DND-41 (cell line): Measurements from ENCODE around the gene MRPL44.

Source experiments
- ATAC-seq: fragments of 200-7000 bp; cut with Tn5 transposase; 3 replicates; pipeline ENCODE4 v1.9.1; 2021; ENCODE audit warnings: low read depth; ENCODE audit not compliant: insufficient read depth
- DNase-seq: peaks from one replicate; pipeline ENCODE4 v3.0.0-alpha.2; 2020
- H2AFZ ChIP-seq: 2 replicates; pipeline ENCODE4 v1.6.0; 2012; ENCODE audit warnings: low read depth, low read length
- H3K27ac ChIP-seq: 2 replicates; pipeline ENCODE4 v1.5.1; 2012; ENCODE audit warnings: low read length, inconsistent platforms
- H3K27me3 ChIP-seq: fragments of 200-600 bp; sonication (generic); 2 replicates; pipeline ENCODE4 v1.6.0; 2012; ENCODE audit warnings: low read length, mild to moderate bottlenecking, inconsistent platforms; ENCODE audit not compliant: insufficient read depth, poor library complexity
- H3K36me3 ChIP-seq: 2 replicates; pipeline ENCODE4 v1.5.1; 2012; ENCODE audit warnings: low read length, inconsistent platforms; ENCODE audit not compliant: insufficient read depth
- H3K4me1 ChIP-seq: 2 replicates; pipeline ENCODE4 v1.5.1; 2012; ENCODE audit warnings: mild to moderate bottlenecking, low read length; ENCODE audit not compliant: insufficient read depth
- H3K4me2 ChIP-seq: 2 replicates; pipeline ENCODE4 v1.6.0; 2012; ENCODE audit warnings: mild to moderate bottlenecking, moderate library complexity, low read length, inconsistent platforms; ENCODE audit not compliant: insufficient read depth
- H3K4me3 ChIP-seq, 2 experiments: fragments of 200-600 bp in 1 of 2; shearing (Covaris generic) in 1 of 2; 2 replicates each; pipeline ENCODE4 v1.5.1; 2012 to 2016; ENCODE audit warnings: inconsistent platforms in 2 of 2, low read length in 2 of 2, mild to moderate bottlenecking in 2 of 2, low read depth in 1 of 2, moderate library complexity in 1 of 2
- H3K79me2 ChIP-seq: 2 replicates; pipeline ENCODE4 v1.6.0; 2012; ENCODE audit warnings: low read length, inconsistent platforms; ENCODE audit not compliant: insufficient read depth
- H3K9ac ChIP-seq: 2 replicates; pipeline ENCODE4 v1.6.0; 2012; ENCODE audit warnings: low read depth, mild to moderate bottlenecking, inconsistent platforms, low read length, moderate library complexity
- H3K9me3 ChIP-seq: 2 replicates; pipeline ENCODE4 v1.5.1; 2012; ENCODE audit warnings: low read length, moderate library complexity, mild to moderate bottlenecking, inconsistent platforms; ENCODE audit not compliant: insufficient read depth, severe bottlenecking
- H4K20me1 ChIP-seq: 2 replicates; pipeline ENCODE4 v1.6.0; 2012; ENCODE audit warnings: low read length; ENCODE audit not compliant: insufficient read depth
- EZH2 ChIP-seq: IDR thresholded peaks from 3 replicates; pipeline ENCODE4 v1.6.1; 2012; ENCODE audit warnings: borderline replicate concordance, low read depth, mild to moderate bottlenecking, moderate library complexity, low read length, inconsistent platforms; ENCODE audit not compliant: severe bottlenecking
- TF ChIP-seq, protein P1 (sequence below): IDR thresholded peaks from 2 replicates; pipeline ENCODE4 v1.5.1; 2012; ENCODE audit warnings: borderline replicate concordance, low read length, moderate library complexity, mild to moderate bottlenecking; ENCODE audit not compliant: poor library complexity, severe bottlenecking; ENCODE audit errors: extremely low read depth

The MRPL44 gene

DNA sequence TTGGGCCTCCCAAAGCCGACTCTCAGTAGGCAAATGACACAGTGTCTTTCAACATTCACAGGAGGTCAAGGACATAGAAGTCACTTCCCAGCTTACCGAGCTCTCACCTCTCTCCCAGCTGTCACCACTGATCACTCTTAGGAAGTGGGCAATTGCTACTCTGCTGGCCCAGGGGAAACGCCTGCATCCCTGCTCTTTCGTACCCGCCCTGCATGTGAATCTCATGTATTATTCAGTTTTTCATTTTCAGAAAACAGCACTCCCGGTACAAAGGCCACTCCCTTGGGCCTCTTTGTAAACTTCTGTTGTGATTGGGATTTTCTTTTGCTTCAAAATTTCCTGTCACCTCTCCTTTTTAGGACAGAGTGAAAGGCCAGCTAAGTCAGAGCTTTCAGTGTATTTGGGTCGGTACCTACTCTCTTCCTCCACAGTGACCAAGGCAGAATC is 15.4 kb downstream of the MRPL44 start:
- Histone ChIP-seq H3K27ac (no peak overlapping the region), H3K27me3 (no peaks in the 10 kb centered on the region), H3K36me3 (peaks cover 7% of the 10 kb centered on the region; the same call in 1 of the 2 replicates), H4K20me1 (no peaks in the 10 kb centered on the region), H3K9me3 (no peaks in the 10 kb centered on the region), H3K9ac (no peak overlapping the region), H3K79me2 (no peaks in the 10 kb centered on the region), H3K4me1 (no peaks in the 10 kb centered on the region), H3K4me2 (no peak overlapping the region), H3K4me3 (no peak overlapping the region), H2AFZ (no peak overlapping the region)
- TF ChIP-seq, protein P1, sequence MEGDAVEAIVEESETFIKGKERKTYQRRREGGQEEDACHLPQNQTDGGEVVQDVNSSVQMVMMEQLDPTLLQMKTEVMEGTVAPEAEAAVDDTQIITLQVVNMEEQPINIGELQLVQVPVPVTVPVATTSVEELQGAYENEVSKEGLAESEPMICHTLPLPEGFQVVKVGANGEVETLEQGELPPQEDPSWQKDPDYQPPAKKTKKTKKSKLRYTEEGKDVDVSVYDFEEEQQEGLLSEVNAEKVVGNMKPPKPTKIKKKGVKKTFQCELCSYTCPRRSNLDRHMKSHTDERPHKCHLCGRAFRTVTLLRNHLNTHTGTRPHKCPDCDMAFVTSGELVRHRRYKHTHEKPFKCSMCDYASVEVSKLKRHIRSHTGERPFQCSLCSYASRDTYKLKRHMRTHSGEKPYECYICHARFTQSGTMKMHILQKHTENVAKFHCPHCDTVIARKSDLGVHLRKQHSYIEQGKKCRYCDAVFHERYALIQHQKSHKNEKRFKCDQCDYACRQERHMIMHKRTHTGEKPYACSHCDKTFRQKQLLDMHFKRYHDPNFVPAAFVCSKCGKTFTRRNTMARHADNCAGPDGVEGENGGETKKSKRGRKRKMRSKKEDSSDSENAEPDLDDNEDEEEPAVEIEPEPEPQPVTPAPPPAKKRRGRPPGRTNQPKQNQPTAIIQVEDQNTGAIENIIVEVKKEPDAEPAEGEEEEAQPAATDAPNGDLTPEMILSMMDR: no peak
- no peak for TF ChIP-seq EZH2
- ATAC-seq (no peak), DNase-seq (no peak)

DNA sequence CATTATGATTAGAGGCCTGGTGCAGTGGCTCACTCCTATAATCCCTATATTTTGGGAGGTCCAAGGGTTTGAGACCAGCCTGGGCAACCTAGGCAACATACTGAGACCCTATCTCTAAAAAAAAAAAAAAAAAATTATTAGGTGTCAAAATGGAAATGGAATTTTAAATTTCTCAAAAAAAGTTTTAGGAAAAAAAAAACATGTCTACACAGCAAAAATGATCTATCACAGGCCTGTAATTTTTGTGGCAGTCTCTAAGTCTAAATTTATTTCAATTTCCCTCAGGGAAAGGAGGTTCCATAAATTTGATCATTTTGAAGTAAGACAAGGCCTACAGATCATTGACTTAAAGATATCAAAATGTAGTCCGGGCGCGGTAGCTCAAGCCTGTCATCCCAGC is 16.3 kb downstream of the MRPL44 start:
- no peak for DNase-seq
- no peak overlapping the region for H3K27ac ChIP-seq

DNA sequence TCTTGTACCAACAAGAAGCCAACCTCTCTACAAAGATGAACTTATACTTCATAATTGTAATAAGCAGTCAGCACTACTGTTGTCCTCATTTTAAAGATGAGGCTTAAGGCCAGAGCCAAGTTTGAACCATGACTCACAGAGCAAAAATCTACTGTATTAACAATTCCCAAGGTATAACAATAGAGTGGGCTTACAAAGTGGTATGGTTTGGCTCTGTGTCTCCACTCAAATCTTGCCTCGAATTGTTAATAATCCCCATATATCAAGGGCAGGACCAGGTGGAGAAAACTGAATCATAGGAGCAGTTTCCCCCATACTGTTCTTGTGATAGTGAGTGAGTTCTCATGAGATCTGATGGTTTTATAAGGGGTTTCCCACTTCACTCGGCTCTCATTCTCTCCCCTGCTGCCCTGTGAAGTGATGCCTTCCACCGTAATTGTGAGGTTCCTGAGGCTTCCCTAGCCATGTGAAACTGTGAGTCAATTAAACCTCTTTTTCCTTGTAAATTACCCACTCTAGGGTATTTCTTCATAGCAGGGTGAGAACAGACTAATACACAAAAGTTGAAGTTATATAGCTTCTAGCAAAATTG is 19.5 kb downstream of the MRPL44 start:
- Histone ChIP-seq H3K27me3 (no peaks in the 10 kb centered on the region), H3K4me1 (no peaks in the 10 kb centered on the region), H3K27ac (no peak overlapping the region), H3K9me3 (no peaks in the 10 kb centered on the region), H3K4me2 (no peak overlapping the region), H3K79me2 (no peaks in the 10 kb centered on the region), H3K9ac (no peak overlapping the region), H2AFZ (no peak overlapping the region), H4K20me1 (no peaks in the 10 kb centered on the region), H3K4me3 (no peak overlapping the region), H3K36me3 (no peaks in the 10 kb centered on the region)
- TF ChIP-seq EZH2: no peak
- TF ChIP-seq, protein P1: no peak
- no peak for ATAC-seq
- no peak for DNase-seq

More for the DNA sequence above, 16.3 kb downstream of the MRPL44 start:
- H3K4me1 ChIP-seq: no peaks in the 10 kb centered on the region
- TF ChIP-seq, protein P1: no peak
- TF ChIP-seq EZH2: no peak
- ATAC-seq: no peak
- no peak overlapping the region for H3K4me2 ChIP-seq
- no peaks in the 10 kb centered on the region; the same call in 1 of the 2 replicates for H3K36me3 ChIP-seq
- H3K79me2 ChIP-seq: no peaks in the 10 kb centered on the region
- H3K4me3 ChIP-seq: no peak overlapping the region
- H3K9ac ChIP-seq: no peak overlapping the region
- no peaks in the 10 kb centered on the region for H4K20me1 ChIP-seq
- no peaks in the 10 kb centered on the region for H3K9me3 ChIP-seq
- H3K27me3 ChIP-seq: no peaks in the 10 kb centered on the region
- no peak overlapping the region for H2AFZ ChIP-seq

DNA sequence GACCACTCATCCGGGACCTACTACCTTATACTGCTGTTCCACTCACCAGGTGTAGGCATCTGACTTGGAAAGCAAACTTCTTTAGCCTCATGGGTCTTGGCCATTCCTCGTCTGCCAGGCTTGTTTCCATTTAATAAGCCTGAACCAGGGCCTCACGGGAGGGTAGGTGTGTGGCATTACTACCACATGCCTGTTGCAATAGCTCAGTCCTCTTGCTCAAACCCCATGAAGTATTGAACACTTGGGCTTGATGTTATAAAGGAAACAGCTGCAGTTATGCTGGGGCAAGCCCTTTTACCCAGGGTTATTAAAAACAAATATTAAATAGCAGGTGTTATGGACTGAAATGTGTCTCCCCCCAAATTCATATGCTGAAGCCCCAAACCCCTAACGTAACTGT is 21.2 kb downstream of the MRPL44 start:
- no peaks in the 10 kb centered on the region for H3K79me2 ChIP-seq
- no peaks in the 10 kb centered on the region for H3K36me3 ChIP-seq
- H3K27ac ChIP-seq: no peak overlapping the region
- no peak overlapping the region for H2AFZ ChIP-seq
- H3K9ac ChIP-seq: no peak overlapping the region
- H3K4me3 ChIP-seq: no peak overlapping the region
- H3K4me1 ChIP-seq: no peaks in the 10 kb centered on the region
- no peaks in the 10 kb centered on the region for H3K9me3 ChIP-seq
- H3K27me3 ChIP-seq: no peaks in the 10 kb centered on the region
- no peak for DNase-seq
- TF ChIP-seq, protein P1: no peak
- TF ChIP-seq EZH2: no peak
- no peak for ATAC-seq
- H4K20me1 ChIP-seq: no peaks in the 10 kb centered on the region
- H3K4me2 ChIP-seq: no peak overlapping the region
